ENCODE data around the gene ADGRV1.

DNA sequence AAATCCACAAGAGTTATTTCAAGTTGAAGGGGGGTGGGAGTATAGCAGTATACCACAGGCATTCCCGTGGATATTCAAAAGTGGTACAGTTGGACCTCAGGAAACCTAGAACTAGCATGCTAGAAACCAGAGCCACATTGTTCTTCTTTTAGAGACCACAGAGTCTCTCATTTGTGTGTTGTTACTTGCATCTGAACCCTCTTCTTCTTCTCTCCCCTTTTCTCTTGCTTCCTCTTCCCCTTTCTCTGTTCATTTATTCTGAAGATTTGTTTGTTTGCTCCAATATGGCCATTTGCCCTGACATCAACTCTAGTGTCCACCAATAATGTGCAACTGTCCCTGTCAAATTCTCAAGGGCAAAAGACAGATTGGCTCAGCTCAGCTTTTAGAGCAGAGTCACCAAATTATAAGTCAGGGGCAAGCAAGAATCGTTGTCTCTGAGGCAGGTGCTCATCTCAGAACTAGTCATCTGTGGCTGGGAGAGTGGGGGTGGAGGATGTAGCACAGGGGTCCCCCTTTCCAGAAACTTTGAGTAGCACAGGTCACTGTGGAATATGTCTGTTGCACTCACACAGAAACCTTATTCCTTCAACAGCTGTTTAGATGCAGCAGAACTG, 503.5 kb downstream of the ADGRV1 start:
- TF ChIP-seq, protein P1, sequence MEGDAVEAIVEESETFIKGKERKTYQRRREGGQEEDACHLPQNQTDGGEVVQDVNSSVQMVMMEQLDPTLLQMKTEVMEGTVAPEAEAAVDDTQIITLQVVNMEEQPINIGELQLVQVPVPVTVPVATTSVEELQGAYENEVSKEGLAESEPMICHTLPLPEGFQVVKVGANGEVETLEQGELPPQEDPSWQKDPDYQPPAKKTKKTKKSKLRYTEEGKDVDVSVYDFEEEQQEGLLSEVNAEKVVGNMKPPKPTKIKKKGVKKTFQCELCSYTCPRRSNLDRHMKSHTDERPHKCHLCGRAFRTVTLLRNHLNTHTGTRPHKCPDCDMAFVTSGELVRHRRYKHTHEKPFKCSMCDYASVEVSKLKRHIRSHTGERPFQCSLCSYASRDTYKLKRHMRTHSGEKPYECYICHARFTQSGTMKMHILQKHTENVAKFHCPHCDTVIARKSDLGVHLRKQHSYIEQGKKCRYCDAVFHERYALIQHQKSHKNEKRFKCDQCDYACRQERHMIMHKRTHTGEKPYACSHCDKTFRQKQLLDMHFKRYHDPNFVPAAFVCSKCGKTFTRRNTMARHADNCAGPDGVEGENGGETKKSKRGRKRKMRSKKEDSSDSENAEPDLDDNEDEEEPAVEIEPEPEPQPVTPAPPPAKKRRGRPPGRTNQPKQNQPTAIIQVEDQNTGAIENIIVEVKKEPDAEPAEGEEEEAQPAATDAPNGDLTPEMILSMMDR (IDR thresholded peaks at IDR 0.05; ENCODE audit: poor library complexity, severe bottlenecking) = no peak
- TF ChIP-seq, protein P2, sequence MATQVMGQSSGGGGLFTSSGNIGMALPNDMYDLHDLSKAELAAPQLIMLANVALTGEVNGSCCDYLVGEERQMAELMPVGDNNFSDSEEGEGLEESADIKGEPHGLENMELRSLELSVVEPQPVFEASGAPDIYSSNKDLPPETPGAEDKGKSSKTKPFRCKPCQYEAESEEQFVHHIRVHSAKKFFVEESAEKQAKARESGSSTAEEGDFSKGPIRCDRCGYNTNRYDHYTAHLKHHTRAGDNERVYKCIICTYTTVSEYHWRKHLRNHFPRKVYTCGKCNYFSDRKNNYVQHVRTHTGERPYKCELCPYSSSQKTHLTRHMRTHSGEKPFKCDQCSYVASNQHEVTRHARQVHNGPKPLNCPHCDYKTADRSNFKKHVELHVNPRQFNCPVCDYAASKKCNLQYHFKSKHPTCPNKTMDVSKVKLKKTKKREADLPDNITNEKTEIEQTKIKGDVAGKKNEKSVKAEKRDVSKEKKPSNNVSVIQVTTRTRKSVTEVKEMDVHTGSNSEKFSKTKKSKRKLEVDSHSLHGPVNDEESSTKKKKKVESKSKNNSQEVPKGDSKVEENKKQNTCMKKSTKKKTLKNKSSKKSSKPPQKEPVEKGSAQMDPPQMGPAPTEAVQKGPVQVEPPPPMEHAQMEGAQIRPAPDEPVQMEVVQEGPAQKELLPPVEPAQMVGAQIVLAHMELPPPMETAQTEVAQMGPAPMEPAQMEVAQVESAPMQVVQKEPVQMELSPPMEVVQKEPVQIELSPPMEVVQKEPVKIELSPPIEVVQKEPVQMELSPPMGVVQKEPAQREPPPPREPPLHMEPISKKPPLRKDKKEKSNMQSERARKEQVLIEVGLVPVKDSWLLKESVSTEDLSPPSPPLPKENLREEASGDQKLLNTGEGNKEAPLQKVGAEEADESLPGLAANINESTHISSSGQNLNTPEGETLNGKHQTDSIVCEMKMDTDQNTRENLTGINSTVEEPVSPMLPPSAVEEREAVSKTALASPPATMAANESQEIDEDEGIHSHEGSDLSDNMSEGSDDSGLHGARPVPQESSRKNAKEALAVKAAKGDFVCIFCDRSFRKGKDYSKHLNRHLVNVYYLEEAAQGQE (IDR thresholded peaks at IDR 0.05; ENCODE audit: borderline replicate concordance) = no peak
- TF ChIP-seq RAD21 (conservative IDR thresholded peaks at IDR 0.05) (no peak), EP300 (conservative IDR thresholded peaks at IDR 0.05; ENCODE audit: poor library complexity, severe bottlenecking) (no peak)

Measured in neural cell (in vitro differentiated cells).